HG03064 (cell line): ENCODE measurements around the gene LRRC55.

Source experiments
- ATAC-seq: cut with Tn5 transposase; IDR thresholded peaks from one replicate; pipeline ENCODE4 v1.9.1; 2021; ENCODE audit warnings: low read depth; ENCODE audit not compliant: unreplicated experiment

Gene LRRC55

DNA sequence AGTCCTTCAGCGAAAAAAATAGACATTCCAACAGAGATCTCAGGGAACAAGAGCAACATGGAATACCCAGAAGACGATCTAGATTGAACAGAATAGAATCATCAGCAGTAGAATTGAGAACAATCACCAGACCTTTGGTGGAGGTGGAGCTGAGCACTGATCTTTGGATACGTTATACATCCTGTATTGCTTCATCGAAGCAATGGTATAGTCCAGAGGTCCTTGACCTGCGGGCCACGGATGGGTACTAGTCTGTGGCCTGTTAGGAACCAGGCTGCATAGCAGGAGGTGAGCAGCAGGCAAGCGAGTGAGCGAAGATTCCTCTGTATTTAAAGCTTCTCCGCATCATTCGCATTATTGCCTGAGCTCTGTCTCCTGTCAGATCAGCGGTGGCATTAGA is 17.6 kb downstream of the LRRC55 start:
- ATAC-seq = no peak

GRCh38 chr11:57200917-57201316 is 19.2 kb downstream of the LRRC55 start:
- no peak for ATAC-seq

DNA sequence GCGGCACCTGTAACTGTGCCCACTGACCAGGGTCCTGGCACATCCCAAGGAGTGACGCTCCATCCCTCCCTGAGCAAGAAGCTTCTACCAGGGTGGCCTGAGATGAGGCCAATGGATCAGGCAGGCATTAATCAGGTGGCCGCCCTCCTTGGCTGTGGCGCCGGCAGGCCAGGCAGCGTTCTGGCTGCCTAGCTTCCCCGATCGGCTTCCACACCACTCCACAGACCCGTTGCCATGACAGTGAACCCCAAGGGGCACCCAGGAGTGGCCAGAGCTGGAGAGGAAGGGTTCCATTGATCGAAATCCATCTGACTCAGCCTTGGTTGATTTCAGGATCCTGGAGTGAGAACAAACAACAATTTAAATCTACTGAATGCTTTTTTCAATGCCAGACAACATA is 20.5 kb downstream of the LRRC55 start:
- no peak for ATAC-seq

DNA sequence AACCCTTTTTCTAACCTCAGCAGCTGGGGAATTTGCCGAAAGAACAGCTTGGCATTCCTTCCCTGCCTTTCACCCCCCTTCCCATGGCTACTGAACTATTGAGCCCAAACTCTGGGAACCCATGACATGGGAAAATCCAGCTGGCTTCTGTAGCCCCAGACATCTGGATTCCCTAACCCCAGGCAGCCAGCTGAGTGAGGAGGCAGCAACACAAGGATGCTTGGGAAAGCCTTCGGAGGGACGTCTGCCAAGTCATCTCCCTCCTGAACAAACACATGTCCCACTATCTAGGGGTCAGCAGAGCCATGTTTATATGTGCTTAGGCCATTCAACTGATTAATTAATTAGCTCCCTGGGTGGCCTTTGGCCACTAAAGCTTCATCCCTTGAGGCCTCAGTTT is 21.6 kb downstream of the LRRC55 start:
- ATAC-seq = no peak

GRCh38 chr11:57203882-57204480 is 22.2 kb downstream of the LRRC55 start:
- ATAC-seq = no peak

DNA sequence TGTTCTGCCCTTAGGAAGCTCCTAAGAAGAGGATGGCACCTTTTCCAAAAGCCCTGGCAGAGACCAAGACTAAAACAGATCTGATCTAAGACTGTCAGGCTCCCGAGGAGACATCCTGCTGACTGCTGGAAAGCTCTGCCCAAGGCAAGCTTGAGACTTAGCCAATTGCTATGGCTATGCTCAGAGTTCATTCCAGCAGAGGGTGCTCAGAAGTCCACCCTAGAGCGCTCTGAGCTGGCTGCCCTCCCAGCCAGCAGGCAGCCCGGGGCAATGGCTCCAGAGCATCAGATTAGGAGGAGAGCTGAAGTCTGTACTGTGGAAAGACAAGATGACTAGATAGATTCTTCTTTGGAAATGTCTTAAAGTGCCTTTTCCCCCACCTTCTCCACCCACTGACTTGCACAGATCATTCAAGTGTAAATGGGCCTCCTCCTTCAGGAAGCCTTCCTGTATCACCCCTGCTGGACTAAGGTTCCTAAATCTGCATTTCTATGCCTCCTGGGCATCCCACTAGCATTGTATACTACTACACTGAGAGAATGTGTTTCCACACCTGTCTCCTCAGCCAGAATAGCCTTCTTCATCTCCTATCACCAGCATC is 23.4 kb downstream of the LRRC55 start:
- ATAC-seq = no peak

DNA sequence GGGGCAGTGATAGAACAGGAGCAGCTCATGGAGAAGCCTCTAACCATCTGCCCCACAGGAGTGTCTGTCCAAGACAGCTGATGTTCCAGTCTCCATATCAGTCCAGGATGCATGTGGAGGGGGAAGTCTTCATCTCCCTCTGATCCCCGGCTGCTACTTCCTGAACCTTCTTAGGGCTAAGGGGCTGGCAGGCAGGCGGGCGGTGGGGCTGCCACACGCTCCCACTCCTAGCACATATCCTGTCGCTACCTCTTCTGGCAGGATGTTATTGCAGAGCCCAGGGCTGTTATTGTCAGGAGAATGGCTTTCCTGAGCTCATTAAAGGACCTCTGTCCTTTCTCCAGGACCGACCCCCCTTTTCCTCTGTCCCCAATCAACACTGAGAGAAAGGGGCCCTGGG is 25.4 kb downstream of the LRRC55 start:
- no peak for ATAC-seq

GRCh38 chr11:57210781-57211180 is 29.0 kb downstream of the LRRC55 start:
- no peak for ATAC-seq

- no peak for ATAC-seq
Measured at GRCh38 chr11:57213342-57214097, 31.8 kb downstream of the LRRC55 start.

- no peak for ATAC-seq
Measured at GRCh38 chr11:57214098-57214417, 32.3 kb downstream of the LRRC55 start.

DNA sequence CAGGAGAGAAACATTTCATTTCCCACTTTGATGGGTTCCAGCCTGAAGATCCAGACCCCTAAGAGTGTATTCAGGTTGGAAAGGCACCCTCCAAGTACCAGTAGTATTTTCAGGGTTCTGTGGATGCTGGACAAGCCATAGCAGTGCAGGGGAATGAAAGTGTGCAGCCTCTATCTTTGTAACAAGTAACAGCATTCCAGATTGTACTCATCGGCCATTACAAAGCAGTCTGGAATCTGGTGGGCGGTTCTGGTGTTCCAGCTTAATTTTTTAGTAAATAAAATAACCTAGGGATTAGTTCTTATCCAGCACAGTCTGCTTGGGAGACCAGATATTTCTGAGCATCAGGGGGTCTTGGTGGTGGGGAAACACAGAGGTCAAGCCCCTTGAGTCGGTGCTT is 32.7 kb downstream of the LRRC55 start:
- no peak for ATAC-seq

DNA sequence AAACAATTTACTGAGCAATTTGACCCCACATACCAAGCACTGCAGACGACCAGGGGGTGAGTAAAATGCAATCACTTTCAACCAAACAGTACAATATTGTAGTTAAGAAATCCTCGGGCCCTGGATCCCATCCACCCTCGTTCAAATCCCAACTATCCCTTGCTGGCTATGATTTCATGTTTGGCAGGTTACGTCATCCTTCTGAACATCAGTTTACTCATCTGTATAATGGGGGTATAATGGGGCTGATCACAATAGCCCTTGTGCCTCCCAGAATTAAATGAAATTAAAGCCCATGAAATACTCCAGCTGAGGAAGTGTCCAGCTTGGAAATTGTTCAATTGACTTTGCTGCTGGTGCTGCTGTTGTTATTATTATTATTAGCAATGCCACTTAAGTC is 34.7 kb downstream of the LRRC55 start:
- ATAC-seq = no peak

GRCh38 chr11:57217053-57217452 is 35.3 kb downstream of the LRRC55 start:
- no peak for ATAC-seq

- ATAC-seq = no peak
Measured at GRCh38 chr11:57219021-57219627, 37.4 kb downstream of the LRRC55 start.

GRCh38 chr11:57222239-57222638 is 40.5 kb downstream of the LRRC55 start:
- no peak for ATAC-seq

DNA sequence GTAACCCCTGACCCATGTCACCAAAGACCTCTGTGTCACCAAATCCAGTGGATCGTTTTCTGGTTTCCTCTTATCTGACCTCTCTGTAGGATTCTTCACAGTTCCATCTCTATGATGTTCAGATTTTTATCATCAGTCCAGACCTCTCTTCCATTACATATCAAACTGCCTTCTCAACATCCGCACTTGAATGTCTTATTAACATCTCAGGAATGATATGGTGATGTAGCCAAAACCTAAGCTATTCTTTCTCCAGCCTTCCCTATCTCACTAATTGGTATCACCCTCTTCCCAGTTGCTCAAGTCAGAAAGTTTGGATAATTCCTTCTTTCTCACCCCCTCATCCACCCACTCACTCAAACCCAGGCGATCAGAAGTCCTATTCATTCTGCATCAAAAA is 41.8 kb downstream of the LRRC55 start:
- no peak for ATAC-seq

- ATAC-seq = no peak
Measured at GRCh38 chr11:57224128-57224527, 42.4 kb downstream of the LRRC55 start.

DNA sequence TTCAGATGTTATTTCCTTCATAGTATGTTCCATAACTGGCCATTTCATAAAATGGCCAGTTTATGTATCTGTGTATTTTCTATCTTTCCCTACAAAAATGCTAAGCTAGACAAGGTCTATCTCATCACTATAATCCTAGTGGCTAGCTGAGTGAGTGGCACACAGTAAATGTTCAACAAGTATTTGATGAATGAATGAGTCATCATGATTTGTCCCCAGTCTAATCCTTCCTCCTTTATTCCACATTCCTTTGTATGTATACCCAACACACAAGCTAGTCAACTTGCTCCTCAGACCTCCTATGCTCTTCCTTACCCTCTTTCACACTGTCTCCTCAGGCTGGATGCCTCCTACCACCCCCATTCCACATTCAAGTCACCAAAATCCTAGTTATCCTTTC is 42.8 kb downstream of the LRRC55 start:
- no peak for ATAC-seq

DNA sequence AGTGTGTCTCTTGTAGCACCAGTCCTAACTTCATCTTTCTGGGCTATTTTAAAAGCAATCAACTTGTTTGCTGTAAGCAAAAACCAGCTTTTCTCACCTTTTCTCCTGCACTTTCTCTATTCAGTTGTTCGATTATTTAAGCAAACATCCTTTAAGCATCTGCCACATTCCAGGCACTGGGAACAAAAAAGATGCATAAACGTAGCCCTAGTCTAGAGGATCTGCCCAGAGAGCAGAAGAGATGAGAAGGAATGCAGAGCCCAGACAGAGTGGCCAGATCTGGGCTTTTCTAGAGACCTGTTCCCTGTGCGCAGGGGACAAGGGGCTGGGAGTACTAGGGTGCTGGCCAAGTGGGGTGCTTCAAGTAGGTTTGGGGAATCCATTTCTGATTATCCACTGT is 46.8 kb downstream of the LRRC55 start:
- ATAC-seq = no peak

DNA sequence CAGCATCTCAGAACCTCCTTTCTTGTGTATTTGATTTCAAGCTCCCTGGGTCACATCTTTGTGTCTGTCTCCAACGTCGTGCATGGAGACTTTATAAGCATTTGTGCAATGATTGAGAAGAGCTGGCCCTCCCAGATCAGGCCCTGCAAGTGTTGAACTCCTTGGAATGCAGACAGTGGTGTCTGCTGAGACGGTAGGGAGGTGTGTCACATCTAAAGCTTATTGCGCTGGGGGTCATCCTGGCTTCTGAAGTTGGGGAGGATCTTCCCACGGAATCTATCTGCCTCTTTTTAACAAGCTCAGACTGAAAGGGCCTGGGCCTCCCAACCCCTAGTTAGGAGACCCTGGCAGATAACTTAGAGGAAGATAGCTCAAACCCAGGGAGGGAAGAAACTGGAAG is 48.6 kb downstream of the LRRC55 start:
- ATAC-seq = no peak

GRCh38 chr11:57230791-57231538 is 49.2 kb downstream of the LRRC55 start:
- ATAC-seq = no peak
